ACC112 (cell line): ENCODE measurements around the gene CFAP46.

Experiments used
- H2AFZ ChIP-seq: fragments of 200-600 bp; sonication (generic); one replicate; pipeline ENCODE4 v1.6.0; 2017; ENCODE audit warnings: antibody characterized with exemption, low read length; ENCODE audit not compliant: unreplicated experiment
- H3K27ac ChIP-seq: fragments of 200-600 bp; sonication (generic); 2 replicates; pipeline ENCODE4 v1.5.1; 2014; ENCODE audit warnings: low read depth, mild to moderate bottlenecking, antibody characterized with exemption, low read length, moderate library complexity
- H3K27me3 ChIP-seq: fragments of 200-600 bp; sonication (generic); 2 replicates; pipeline ENCODE4 v1.6.1; 2014; ENCODE audit warnings: mild to moderate bottlenecking, antibody characterized with exemption, low read length, moderate library complexity, mixed read lengths; ENCODE audit not compliant: insufficient read depth
- H3K36me3 ChIP-seq: fragments of 200-600 bp; sonication (generic); 2 replicates; pipeline ENCODE4 v1.6.1; 2016; ENCODE audit warnings: mild to moderate bottlenecking, antibody characterized with exemption, low read length, moderate library complexity, mixed read lengths; ENCODE audit not compliant: insufficient read depth
- H3K4me1 ChIP-seq: fragments of 200-600 bp; sonication (generic); one replicate; pipeline ENCODE4 v1.6.1; 2016; ENCODE audit warnings: low read length, mixed read lengths; ENCODE audit not compliant: insufficient read depth, unreplicated experiment, control insufficient read depth
- H3K4me3 ChIP-seq: fragments of 200-600 bp; sonication (generic); 2 replicates; pipeline ENCODE4 v1.5.1; 2014; ENCODE audit warnings: mild to moderate bottlenecking, low read depth, low read length
- H3K79me2 ChIP-seq: fragments of 200-600 bp; sonication (generic); one replicate; pipeline ENCODE4 v1.6.0; 2016; ENCODE audit warnings: low read length; ENCODE audit not compliant: control insufficient read depth, unreplicated experiment, insufficient read depth

The CFAP46 gene

DNA sequence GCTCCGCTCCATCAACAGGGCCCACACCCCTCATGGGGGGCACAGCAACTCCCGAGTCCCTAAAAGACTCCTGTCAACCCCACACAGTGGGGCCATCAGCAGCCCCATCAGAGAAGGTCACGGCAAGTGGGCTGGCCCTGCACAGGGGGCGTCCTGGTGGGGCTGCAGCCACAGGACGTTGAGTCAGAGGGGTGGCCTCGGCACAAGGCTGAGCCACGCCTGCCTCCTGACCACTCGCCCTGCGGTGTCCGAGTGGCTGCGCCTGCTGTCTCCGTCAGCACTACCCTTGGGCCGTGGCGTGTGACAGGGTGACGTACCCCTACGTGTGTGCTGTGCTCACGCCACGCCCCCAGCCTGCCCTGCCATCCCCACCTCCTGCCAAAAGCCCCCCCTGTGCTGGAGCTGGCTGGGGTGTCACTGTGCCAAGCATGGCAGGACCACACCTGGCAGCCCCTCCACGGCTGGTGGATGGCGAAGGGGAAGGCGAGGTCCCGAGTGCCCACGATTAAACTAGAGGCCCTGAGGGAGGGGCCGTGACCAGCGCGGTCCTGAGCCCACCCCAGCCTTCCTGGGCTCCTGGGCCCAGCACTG lies 130.4 kb downstream of the CFAP46 start:
- Histone ChIP-seq H3K4me1 (no peaks in the 10 kb centered on the region), H3K27ac (no peak overlapping the region), H3K79me2 (no peaks in the 10 kb centered on the region), H3K36me3 (no peaks in the 10 kb centered on the region), H3K27me3 (peaks cover 21% of the 10 kb centered on the region), H3K4me3 (no peak overlapping the region), H2AFZ (no peak overlapping the region)

DNA sequence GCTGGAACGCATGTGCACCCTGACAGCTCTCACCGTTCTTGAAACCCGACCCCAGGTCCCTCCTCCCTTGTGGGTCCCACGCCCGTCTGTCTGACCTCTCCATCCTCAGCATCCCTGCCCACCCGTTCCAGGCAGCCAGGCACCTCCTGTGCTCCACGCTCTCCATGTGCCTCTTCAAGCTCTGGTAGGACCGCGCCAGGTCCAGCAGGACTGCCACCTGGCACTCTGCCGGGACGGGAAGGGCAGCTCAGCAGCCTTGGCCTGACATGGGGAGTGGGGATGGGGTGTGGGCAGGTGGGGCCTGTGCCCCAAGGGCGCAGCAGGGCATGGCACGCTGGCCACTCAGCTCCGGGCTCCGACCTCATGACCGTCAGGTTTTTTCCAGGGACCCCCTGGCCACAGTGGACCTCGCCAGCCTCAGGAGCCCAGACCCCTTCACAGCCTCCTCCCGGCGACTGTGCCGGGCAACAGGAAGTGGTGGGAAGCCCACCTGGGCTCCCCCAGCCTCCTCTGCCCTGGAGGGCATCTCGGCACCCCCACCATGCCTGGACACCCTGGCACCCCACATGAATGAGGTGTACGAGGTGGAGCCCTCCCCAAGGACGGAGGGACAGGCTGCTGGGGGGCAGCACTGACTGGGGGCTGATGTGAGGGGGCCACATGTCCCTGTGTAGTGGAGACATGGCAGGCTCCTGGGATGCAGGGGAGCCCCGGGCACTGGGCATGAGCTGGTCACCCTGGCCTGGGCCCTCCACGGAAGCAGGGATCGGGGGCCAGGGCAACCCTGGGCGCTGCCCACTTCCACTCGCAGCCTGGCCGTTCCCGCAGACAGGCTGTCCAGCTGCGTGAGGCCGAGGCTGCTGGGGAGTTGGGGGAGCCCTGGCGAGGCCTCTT lies 131.3 kb downstream of the CFAP46 start:
- no peaks in the 10 kb centered on the region for H3K36me3 ChIP-seq
- no peak overlapping the region for H3K4me3 ChIP-seq
- no peak overlapping the region for H3K27ac ChIP-seq
- H3K4me1 ChIP-seq: no peaks in the 10 kb centered on the region
- no peak overlapping the region for H2AFZ ChIP-seq
- peaks cover 14% of the 10 kb centered on the region for H3K27me3 ChIP-seq
- no peaks in the 10 kb centered on the region for H3K79me2 ChIP-seq

DNA sequence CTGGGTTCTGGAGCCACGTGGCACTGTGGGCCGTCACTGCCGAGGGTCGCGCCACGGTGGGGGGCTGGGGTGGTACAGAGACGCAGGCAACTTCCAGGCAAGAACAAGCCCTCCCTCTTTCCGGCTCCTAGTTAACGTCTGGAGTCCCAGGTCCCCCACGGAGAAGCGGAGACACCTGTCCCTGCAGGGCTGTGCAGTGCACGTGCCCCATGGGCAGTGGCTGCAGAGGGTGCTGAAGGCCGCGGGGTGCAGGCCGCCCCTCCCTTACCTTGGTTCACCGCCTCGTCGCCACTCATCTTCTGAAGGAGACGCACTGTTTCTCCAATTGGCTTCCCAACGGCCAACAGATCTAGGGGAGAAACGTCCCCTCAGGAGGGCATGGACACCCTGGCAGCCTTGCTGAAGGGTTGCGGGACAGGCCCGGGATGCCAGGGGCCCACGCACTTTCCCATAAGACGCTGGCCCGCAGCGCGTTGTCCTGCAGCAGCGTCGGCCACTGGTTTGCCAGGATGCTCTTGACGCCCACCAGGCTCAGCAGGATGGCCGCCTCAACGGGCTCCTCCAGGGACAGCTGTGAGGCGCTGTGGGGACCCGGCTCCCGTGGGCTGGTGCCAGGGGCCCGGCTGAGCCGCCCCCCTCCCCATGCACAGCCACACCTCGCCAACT lies 132.1 kb downstream of the CFAP46 start:
- Histone ChIP-seq H3K4me3 (no peak overlapping the region), H3K79me2 (no peaks in the 10 kb centered on the region), H3K27me3 (peaks cover 7% of the 10 kb centered on the region; the same call in 1 of the 2 replicates), H3K36me3 (no peaks in the 10 kb centered on the region), H3K4me1 (no peaks in the 10 kb centered on the region), H2AFZ (no peak overlapping the region), H3K27ac (no peak overlapping the region)

DNA sequence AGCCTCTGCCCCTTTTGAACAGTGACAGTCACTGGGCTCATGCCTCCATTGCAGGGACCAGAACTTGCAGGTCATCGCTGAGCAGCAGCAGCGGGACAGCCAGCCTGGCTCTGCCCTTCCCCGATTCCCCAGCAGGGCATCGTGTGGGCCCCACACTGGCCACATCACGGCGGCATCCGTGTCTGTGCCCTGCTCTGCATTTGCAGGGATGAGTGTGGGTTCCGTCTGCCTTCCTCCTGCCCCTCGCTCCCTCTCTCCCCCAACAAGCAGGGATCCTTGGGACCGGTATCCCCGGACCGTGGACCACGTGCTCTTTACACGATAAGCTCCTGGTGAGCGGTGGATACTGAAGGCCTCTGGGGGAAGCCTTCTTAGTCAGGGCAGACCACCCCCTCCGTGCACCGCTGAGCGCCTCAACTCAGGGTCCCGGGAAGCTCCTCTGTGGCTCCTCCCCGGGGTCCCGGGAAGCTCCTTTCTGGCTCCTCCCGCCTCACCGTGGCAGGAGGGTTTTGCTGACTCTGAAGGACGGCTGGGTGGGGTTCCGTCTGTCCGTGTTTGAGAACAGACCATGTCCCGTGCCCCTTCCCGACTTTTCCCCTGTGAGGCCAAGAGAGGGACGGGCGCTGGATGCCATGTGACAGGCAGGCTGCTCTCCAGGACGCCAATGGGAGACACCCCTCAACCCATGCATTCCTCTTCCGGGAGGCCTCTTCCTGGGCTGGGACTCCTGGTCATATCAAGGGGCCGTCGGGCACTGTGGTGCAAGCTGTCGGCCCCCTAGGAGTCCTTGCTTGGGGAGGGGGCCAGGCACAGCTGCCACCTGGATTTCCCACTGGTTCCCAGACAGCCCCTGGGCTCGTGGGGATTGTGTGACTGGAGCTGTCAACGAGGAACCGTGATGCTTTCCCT lies 132.9 kb downstream of the CFAP46 start:
- Histone ChIP-seq H3K79me2 (no peaks in the 10 kb centered on the region), H3K4me3 (no peak overlapping the region), H3K27ac (no peak overlapping the region), H3K36me3 (no peaks in the 10 kb centered on the region), H3K4me1 (no peaks in the 10 kb centered on the region), H2AFZ (no peak overlapping the region), H3K27me3 (no peaks in the 10 kb centered on the region)

DNA sequence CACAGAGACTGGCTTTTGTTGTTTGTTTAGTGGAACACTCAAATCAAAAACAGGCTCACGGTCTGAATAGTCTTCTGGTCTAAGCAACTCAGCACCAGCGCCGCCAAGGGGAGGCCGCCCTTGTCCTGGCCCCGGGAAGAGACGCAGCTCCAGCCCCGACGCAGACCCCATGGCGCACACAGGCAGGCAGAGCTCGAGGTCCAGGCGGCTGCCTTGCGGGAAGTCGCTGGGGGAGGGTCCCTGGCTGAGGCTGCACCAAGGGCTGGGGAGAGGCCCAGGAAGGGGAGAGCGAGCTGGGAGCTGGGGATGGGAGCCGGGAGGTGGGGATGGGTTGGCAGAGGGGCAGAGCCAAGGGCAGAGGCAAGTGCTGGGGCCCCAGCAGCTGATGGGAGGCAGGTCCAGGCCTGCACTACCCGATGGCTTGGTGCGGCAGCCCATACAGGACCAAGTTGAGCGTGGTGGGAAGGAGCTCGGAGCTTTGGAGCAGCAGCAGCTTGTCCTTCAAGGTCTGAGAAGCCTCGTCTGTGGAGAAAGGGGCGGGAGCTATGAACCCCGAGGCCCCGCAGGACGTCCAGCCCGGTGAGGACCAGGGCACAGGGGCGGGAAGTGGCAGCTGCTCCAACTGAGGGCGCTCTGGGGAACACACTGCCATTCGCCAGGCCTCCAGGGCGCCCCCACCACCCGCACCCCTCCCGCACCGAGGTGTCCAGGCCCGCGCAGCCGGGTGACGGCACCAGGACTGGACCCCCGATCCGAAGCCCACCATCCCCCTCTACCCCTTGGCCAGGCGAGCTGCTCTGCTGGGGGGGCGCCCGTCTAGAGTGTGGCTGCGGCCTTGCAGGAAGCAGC lies 133.8 kb downstream of the CFAP46 start:
- Histone ChIP-seq H3K4me3 (no peak overlapping the region), H3K27me3 (no peaks in the 10 kb centered on the region), H3K27ac (no peak overlapping the region), H3K79me2 (no peaks in the 10 kb centered on the region), H3K4me1 (no peaks in the 10 kb centered on the region), H2AFZ (no peak overlapping the region), H3K36me3 (no peaks in the 10 kb centered on the region)

DNA sequence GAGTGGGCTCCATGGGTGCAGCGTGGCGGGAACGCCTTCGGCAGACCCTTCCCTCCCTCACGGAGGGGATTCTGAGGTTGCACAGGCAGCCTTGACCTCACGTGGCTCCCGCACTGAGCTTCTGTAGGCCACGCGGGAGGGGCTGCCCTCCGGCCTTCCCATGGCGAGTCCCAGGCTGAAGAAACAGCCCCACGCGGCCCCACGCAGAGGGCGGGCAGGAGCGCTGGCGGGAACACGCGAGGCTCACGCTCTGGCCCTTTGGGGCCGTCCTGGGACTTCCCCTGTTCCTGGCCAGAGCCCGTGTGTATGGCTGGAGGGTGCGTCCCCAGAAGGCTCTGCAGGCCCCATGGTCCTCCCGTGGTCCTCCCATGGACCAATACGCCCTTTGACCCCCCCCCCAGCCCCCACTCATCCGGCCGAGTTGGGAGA lies 134.7 kb downstream of the CFAP46 start:
- Histone ChIP-seq H3K4me1 (no peaks in the 10 kb centered on the region), H3K36me3 (no peaks in the 10 kb centered on the region), H3K4me3 (no peak overlapping the region), H3K79me2 (no peaks in the 10 kb centered on the region), H3K27ac (no peak overlapping the region), H3K27me3 (no peaks in the 10 kb centered on the region), H2AFZ (no peak overlapping the region)

DNA sequence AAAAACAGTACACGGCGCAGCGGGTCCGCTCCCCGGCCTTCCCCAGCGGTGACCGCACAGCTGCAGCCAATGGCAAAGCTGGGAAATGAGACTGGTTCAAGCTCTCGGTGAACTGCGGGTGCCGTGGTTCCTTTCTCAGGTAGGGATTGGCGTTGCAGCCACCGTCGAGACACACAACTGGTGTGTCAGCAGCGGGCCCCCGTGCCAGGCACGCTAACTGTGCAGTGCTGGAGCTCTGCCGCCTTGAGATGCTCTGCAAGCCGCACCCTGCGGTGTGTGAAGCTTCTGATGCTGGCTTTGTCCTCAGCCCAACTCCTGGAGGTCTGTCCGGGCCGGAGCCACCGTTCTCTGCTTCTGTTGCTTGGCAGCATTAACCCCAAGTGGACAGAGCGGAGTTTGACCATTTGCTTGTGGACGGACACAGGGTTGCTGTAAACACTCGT lies 135.8 kb downstream of the CFAP46 start:
- Histone ChIP-seq H3K27ac (no peak overlapping the region), H3K36me3 (no peaks in the 10 kb centered on the region), H3K4me3 (no peak overlapping the region), H3K4me1 (no peaks in the 10 kb centered on the region), H2AFZ (no peak overlapping the region), H3K79me2 (no peaks in the 10 kb centered on the region), H3K27me3 (no peaks in the 10 kb centered on the region)

DNA sequence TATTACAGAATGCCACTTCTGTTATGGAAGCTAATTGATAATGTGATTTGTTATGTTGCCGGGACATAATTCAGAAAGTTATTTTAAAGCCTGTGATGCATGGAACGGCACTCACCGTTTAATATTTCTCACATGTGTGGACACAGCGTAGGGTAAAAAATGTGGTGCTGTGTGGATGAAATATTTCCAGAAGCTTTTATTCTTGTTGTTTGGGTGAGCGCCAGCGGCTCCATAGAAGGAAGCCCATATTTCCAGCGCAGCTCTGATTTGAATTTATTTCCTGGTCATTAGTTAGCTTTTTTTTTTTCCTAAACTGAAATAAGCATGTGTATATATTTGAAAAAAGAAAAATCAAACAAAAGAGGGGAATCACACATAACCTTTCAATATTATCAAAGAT lies 136.3 kb downstream of the CFAP46 start:
- H3K36me3 ChIP-seq: no peaks in the 10 kb centered on the region
- no peaks in the 10 kb centered on the region for H3K27me3 ChIP-seq

DNA sequence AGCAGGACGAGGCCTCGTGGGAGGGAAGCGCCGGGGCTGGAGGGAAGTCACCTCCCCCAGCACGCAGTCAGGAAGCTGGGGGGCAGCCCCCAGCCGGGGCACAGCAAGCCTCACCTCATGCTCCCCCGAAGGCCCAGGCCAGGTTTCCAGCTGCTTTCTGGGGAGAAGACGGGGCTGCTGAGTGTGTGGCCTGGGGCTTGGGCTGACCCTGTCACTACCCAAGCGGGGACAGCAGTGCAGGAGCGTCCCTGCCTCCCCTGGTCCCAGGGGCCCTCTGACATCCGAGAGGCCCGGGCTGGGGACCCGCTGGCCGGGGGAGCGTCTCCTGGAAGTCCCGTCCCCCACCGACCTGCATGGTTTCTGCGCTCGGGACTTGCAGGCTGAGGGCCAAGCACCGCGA lies 136.8 kb downstream of the CFAP46 start:
- Histone ChIP-seq H3K4me1 (no peaks in the 10 kb centered on the region), H2AFZ (no peak overlapping the region), H3K79me2 (no peaks in the 10 kb centered on the region), H3K27ac (no peak overlapping the region), H3K27me3 (no peaks in the 10 kb centered on the region), H3K4me3 (no peak overlapping the region), H3K36me3 (no peaks in the 10 kb centered on the region)

More for the DNA sequence above, 136.3 kb downstream of the CFAP46 start:
- Histone ChIP-seq H3K4me3 (no peak overlapping the region), H2AFZ (no peak overlapping the region), H3K27ac (no peak overlapping the region), H3K4me1 (no peaks in the 10 kb centered on the region), H3K79me2 (no peaks in the 10 kb centered on the region)
